Activated T-cell treated with anti-CD3 and anti-CD28 coated beads for 4 hours (primary cell): ENCODE data around the gene KIF16B.
"Not testable (repeated sequence)": the region's sequence is repeated elsewhere in the genome, so short reads cannot be mapped to it uniquely, and the experiment has no call there.

ENCODE experiments used
- DNase-seq: peaks from one replicate; pipeline ENCODE4 v3.0.0-alpha.2; 2020

The KIF16B gene

GRCh38 chr20:16588241-16588640, 15.0 kb upstream of the KIF16B start:
- DNase-seq: no peak

DNA sequence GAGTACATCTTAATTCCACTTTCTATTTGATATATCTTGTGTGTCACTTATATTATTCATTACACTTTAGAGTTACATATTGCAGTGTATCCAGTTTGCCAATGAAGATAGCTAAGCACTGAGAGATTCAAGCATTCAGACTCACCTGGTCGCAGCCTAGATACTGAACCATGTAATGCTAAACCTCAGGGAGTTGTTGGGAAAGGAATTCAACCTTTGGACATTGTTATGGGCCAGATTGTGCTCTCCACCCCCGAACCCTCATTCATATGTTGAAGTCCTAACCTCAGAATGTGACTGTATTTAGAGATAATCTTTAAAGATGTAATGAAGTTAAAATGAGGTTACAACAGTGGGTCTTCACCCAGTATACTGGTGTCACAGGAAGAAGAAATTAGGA, 13.8 kb upstream of the KIF16B start:
- no peak for DNase-seq

DNA sequence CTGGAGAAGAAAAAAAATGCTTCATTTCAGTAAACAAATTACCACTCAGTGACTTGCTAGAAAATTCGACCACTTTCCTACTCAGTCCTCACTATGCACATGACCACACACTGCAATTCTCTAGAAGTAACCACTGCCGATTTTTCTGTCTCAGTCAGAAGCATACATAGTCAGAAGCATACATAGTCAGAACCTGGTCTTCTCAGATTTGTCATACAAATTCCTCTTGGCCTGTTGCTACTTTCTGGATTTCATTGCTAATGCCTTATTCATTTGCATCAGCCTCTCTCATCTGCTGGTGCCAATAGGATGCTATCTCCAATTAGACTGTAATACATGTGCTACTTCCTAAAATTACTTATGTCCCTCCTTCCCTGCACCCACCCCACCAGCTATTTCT, 10.2 kb upstream of the KIF16B start:
- no peak for DNase-seq

DNA sequence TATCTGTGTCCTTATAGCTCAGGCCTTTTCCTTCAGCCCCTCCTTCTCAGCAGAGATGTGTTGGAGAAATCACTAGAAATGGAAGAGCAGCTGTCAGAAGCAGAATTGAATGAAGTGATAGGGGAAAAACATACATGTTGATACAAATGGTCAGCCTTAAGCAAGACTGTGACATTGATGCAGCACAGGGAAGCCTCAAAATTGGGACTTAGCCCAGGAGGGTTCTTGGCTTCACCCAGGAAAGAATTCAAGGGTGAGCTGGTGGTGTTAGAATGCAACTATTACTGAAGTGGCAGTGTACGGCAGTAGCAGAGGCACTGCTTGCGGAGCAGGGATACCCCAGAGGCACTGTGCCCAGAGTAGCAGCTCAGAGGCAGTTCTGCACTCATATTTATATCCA, 8.0 kb upstream of the KIF16B start:
- no peak for DNase-seq

DNA sequence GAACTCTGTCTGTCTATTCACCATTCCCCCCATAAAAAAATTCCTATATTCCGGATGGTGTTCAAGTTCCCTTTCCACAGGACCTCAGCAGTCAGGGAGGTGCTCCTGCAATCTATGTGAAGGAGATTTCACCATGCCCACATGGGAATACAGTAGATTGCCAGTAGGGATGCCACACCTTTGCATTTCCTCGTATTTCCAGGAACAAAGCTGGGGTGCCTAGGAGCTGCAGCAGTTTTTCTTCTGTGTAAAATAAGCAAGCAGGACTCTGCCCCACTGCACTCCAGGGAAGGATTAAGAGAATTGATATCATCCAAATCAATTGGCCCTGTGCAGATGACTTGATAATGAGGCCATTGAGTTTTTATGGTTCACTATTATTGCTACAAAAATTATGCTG, 7.4 kb upstream of the KIF16B start:
- DNase-seq: no peak

- DNase-seq: no peak
Observed at GRCh38 chr20:16580147-16580546, 6.9 kb upstream of the KIF16B start.

GRCh38 chr20:16576219-16576618, 3.0 kb upstream of the KIF16B start:
- DNase-seq: no peak

DNA sequence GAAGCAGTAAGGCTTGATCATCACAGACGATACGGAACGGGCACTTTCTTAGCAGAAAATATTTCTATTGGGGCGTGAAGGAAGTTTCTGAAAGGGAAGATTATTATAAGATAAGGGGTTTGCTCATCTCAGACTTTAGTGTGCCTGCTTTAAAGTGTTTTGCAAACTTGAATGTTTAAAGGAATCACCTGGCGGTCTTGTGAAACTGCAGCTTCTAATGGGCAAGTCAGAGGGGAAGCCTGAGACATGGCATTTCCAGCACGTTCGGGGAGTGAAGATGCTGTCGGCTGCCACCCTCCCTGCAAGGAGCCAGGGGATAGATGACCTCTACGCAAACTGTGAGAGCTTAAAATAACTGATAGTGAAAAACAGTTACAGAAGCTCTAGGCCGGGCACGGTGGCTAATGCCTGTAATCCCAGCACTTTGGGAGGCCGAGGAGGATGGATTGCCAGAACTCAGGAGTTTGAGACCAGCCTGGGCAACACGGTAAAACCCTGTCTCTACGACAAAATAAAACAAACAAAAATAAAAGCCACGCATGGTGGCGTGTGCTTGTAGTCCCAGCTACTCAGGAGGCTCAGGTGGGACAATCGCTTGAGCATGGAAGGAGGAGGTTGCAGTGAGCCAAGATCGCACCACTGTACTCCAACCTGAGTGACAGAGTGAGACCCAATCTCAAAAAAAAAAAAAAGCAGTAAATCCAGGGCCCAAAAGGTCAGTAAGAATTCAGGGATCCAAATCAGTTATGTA, 2.3 kb upstream of the KIF16B start:
- no peak for DNase-seq

DNA sequence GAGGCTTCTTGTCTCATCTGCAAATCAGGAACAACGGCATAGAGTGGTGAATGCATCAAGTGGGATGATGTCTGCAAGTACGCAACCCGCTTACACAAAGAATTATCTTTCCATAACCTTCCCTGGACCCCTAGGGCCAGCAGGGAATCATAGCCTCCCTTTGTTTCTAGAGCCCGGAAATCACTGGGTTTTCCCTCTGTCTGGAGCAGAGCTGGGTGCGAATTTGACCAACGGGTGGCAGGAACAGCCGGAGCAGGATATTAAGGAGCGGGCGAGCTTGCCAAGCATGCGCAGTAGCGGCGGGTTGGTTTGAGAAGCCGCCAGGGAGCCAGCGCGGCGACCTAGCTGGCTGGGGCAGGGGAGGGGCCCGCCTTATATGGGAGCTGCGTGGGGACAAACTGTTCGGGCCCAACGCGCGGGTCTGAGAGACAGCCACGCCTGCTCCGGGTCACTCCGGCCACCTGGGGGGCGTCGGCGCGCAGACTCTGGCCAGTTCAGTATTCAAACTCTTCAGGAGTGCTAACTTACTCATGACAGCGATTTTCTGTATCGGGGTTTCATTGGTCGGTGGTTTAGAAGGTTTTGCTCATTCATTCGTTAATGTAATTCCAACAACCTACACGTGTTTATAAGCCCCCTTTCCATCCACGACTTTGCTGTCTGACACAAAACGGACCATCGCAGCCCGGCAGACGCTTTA, 1.6 kb upstream of the KIF16B start:
- peak; percentile 64 for DNase-seq

DNA sequence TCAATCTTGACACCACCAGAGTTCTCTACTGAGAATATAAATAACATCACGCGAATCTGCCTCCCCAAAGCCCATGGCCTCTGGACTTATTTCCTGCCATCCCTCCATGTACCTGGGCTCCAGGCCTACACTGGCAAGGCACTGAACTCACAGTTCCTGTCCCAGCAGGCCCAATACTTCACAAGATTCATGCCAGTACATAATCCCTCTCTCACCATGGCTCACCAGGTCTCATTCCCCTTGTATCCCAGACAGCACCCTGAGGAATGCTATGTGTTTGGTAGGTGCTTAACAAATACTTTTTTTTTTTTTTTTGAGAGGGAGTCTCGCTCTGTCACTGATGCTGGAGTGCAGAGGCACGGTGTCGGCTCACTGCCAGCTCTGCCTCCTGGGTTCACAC, 1.9 kb downstream of the KIF16B start:
- no peak for DNase-seq

DNA sequence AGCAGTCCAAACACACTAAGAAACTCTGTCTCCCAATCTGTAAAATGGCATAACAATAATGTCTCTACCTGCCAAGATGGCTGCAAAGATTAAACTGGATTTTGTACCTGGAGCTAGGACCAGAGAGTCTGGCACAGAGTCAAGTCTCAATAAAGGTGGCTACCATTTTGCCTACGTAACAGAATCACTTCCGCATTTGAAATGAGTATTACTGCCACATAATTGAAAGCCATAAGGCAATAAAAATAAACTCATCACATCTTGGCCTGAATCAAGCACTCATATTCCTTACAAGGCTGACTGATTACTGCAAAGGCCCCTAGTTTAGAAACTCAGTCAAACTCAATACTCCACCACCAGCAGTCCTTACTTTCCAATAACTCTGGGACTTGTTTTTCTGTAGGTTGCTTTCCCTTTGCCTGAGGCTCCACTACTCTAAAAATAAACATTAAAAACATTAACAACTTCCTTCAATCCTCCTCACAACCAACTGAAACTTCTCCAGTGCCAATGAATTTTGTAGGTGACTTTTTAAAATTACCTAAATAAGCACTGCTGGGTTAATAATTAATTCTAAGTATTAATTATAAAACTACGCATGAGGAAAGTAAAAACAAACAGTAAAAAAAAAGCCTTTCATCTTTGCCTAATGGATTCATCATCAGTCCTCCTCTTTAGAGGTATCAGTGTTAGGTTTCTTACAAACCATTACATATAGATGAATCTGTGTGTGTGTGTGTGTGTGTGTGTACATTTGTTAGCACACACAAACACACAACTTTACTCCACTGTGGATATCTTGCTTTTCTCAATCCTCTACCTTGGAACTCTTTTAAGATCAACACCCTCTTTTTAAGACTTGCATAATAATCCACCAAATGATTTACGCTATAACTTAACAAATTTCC, 3.7 kb downstream of the KIF16B start:
- no peak for DNase-seq

DNA sequence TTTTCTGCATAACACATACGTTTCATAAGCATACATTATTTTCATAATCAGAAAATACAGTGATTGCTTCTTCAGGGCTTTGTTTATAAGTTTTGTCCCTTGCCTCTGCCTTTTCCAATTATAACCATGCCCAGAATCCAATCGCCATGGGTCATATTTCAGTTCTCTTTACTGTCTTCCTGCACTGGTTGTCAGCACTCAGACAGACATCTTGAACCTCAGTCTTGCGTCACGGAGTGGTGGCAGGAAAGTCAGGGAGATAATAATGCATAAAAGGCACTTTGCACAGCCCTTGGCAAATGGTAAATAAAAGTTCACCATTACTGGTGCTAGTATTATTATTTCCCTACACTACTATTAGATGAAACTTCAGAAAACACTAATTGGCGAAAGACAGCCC, 7.2 kb downstream of the KIF16B start:
- DNase-seq: no peak

DNA sequence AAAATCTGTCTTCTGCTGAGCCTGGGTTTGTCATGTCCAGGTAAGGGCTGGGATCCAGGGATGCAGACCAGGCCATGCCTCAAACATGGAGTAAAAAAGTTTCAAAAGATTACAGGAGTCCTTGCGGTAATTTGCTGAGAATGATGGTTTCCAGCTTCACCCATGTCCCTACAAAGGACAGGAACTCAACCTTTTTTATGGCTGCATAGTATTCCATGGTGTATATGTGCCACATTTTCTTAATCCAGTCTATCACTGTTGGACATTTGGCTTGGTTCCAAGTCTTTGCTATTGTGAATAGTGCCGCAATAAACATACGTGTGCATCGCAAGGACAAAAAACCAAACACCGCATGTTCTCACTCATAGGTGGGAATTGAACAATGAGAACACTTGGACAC, 9.2 kb downstream of the KIF16B start:
- not testable (repeated sequence) for DNase-seq

DNA sequence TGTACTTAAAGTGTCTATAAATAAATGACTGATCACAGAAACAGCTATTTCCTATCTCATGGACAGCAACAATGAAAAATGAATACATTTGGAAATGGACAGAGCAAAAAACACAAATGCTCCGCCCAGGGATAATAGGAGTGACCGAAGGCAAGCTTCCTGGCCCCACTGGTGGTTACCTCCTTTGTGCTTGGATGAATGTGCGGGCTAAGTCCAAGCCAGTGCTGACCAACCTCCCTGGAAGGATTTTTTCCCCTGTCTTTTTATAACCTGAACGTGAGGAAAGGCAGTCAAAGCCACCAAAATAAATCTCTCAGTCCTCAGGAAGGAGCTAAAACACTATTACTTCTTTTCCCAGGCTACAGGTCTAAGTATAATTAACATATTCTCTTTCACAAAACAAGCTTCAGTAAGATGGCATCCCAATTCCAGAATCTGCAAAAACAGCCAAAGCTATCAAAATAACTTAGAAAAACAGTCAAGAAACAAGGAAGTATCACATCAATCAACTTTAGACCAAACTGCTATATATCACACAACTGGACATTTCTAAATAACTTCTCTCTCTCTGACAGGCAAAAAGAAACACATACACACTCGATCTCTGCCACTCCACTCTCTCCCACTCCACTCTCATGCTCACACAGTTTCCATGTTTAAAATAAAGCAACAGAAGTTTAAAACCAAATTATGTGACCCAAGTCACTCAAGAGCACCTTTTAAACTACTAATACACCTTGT, 10.0 kb downstream of the KIF16B start:
- no peak for DNase-seq

GRCh38 chr20:16562259-16562658, 11.0 kb downstream of the KIF16B start:
- DNase-seq: no peak

DNA sequence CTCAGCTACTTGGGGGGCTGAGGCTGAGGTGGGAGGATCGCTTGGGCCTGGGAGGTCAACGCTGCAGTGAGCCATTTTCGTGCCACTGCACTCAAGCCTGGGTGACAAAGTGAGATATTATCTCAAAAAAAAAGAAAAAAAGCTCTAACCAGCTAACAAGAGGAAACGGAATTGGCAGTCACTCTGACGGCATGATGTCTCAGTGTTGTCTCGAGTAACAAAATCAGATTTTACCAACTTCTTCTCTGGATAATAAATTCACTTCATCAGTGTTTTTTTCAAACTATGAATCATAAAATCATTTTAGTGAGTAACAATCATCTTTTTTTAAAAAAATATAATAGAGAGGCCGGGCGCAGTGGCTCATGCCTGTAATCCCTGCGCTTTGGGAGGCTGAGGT, 12.6 kb downstream of the KIF16B start:
- DNase-seq: no peak

DNA sequence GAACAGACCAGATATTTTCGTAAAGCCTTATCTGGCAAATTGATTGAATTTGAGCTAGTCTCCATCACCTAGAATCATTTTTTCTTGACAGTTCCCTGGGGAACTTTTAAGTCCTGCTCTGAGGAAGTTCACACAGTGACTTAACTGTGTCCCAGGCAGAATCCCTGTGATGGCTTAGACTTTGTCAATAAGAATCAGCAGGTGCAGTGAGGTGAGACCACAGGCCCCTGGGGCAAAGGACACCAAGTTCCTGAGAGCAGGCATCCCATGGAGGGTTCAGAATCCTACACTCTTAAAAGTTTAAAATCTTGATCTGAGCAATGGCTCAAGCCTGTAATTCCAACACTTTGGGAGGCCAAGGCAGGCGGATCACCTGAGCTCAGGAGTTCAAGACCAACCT, 13.0 kb downstream of the KIF16B start:
- no peak for DNase-seq

- DNase-seq: no peak
Observed at GRCh38 chr20:16556301-16556700, 16.9 kb downstream of the KIF16B start.

DNA sequence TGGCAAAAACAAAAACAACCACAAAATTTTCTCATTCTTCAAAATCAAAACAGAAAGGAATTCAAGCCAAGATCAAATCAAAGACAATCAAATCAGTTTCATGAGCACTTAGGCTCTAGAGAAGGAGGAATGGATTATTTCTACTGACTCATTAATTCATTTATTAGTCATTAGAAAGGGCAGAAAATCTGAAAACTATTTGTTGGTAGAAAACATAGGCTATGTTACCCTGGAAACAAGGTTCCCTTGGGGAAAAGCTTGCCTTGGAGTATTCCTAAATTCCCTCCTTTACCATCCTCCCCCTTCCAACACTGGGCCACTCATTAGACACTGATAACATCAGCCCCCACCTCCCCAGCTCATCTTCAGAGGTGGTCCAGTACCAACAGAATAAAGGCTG, 17.5 kb downstream of the KIF16B start:
- DNase-seq: no peak

DNA sequence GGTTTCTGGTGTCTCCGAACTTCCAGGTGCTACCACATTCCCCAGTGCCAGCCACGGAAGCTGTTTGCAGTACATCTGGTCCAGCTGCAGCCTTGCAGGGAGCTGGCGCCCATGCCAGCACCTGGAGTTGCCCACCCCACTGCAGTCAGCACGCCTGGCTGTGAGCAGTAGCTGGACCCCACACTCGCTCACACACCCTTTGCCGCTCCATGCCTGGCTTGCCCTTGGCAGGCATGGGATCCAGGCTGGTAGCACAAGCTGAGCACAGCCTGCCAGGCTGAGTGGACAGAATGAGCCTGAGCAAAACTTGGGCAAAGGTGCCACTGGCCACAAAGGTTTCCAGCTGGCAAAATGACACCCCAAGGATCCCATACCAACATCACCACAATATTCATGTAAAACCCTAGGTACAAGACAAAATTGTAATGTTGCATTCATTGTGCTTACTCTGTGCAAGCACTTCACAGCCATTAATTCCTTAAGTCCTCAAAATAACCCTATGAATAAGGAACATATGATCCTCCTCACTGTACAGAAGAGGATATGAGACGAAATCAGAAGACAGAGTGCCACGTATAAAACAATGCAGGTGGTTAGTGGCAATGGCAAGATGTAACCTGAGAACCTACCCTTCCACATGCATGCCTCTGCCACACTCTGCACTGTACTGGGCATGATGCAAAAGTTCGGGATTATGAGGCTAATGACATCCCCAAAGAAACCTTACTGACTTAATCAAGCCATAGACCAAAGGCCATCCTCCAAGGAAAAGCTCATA, 18.3 kb downstream of the KIF16B start:
- no peak for DNase-seq

DNA sequence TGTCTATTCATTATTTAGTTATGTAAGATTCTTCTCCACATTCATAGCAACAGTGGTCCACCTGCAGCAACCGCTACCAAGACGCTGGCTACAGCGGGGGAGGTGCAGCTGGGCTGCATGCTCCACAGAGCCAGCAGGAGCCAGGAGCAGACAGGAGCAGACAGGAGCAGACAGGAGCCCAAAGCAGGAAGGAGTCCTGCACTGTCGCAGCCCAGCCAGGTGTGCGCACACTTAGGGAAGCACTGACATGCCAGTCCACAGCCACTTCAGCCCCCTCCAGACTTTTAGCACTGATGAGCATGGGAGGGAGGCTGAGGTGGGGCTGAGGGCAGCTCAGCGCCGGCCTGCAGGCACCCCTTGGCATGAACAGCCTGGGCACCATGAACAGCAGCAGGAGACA, 19.6 kb downstream of the KIF16B start:
- DNase-seq: no peak

- no peak for DNase-seq
Observed at GRCh38 chr20:16553101-16553500, 20.1 kb downstream of the KIF16B start.
